NB4 (cell line): Measurements from ENCODE around the gene PSMD5.

Source experiments
- DNase-seq: peaks from one replicate; pipeline ENCODE4 v3.0.0; 2010; ENCODE audit warnings: low read depth
- H3K4me3 ChIP-seq: one replicate; pipeline ENCODE4 v1.5.1; 2011; ENCODE audit warnings: mild to moderate bottlenecking, low read depth, low read length, moderate library complexity
- MAX ChIP-seq: IDR thresholded peaks from 2 replicates; pipeline ENCODE4 v1.6.1; 2011; ENCODE audit warnings: low read depth, low read length
- MYC ChIP-seq: IDR thresholded peaks from 2 replicates; pipeline ENCODE4 v1.6.1; 2011; ENCODE audit warnings: low read depth, low read length
- POLR2A ChIP-seq: IDR thresholded peaks from 2 replicates; pipeline ENCODE4 v1.6.1; 2011; ENCODE audit warnings: mild to moderate bottlenecking; ENCODE audit not compliant: insufficient read length; ENCODE audit errors: extremely low read depth
- TF ChIP-seq, protein P1 (sequence below): IDR thresholded peaks from one replicate; pipeline ENCODE4 v1.5.1; 2012; ENCODE audit warnings: low read depth, low read length

The PSMD5 gene

GRCh38 chr9:120860083-120860482 is 17.4 kb upstream of the PSMD5 start:
- DNase-seq, result no peak
- TF ChIP-seq, protein P1, sequence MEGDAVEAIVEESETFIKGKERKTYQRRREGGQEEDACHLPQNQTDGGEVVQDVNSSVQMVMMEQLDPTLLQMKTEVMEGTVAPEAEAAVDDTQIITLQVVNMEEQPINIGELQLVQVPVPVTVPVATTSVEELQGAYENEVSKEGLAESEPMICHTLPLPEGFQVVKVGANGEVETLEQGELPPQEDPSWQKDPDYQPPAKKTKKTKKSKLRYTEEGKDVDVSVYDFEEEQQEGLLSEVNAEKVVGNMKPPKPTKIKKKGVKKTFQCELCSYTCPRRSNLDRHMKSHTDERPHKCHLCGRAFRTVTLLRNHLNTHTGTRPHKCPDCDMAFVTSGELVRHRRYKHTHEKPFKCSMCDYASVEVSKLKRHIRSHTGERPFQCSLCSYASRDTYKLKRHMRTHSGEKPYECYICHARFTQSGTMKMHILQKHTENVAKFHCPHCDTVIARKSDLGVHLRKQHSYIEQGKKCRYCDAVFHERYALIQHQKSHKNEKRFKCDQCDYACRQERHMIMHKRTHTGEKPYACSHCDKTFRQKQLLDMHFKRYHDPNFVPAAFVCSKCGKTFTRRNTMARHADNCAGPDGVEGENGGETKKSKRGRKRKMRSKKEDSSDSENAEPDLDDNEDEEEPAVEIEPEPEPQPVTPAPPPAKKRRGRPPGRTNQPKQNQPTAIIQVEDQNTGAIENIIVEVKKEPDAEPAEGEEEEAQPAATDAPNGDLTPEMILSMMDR, result no peak
- TF ChIP-seq MYC (no peak), POLR2A (no peak), MAX (no peak)
- H3K4me3 ChIP-seq, result no peak overlapping the region

- no peak overlapping the region for H3K4me3 ChIP-seq
- no peak for DNase-seq
- TF ChIP-seq, protein P1, result no peak
- TF ChIP-seq MAX (no peak), POLR2A (no peak), MYC (no peak)
Observed at GRCh38 chr9:120859361-120859760, 16.6 kb upstream of the PSMD5 start.

DNA sequence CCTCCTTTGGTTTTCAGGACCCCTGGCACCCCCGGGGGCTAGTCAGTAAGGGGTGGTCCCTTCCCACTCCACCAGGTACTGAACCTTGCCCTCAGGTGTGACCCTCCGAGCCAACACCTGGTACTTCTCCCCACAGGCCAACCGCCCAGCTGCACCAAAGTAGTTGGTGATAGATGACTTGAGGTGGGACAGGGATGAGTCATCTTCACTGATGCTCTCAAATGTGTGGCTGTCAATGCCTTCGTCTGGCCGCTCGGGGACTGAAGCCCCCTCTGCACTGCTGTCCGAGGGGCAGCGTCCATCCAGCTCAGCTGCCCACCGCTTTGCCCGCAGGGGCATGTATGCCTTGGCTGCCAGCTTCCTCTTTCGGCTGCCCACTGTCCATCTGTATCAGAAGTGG is 15.2 kb upstream of the PSMD5 start:
- DNase-seq, result no peak
- H3K4me3 ChIP-seq, result no peak overlapping the region
- TF ChIP-seq MAX (no peak), POLR2A (no peak), MYC (no peak)
- TF ChIP-seq, protein P1, result no peak

- H3K4me3 ChIP-seq, result no peak overlapping the region
- no peak for DNase-seq
- TF ChIP-seq POLR2A (no peak), MYC (no peak), MAX (no peak)
- TF ChIP-seq, protein P1, result no peak
Observed at GRCh38 chr9:120857481-120857880, 14.8 kb upstream of the PSMD5 start.

DNA sequence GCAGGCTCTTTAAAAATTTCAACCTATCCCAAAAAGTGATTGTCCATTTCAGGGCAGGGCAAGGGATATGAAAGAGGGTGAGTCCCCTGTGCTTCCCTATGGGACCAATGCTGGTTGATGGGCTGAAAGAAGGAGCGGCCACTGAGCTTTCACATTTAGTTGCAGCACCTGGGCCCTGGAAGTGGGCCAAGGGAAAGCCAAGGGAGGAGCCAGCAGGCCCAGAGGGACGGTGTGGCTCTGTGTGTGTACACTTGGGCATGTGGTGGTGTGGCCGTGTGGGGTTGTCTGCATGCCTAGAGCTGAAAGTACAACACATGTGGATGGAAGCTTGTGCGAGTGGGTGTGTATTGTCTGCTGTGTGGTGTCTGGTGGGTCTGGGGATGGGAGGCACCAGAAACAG is 14.0 kb upstream of the PSMD5 start:
- no peak for DNase-seq
- TF ChIP-seq MAX (no peak), MYC (no peak), POLR2A (no peak)
- TF ChIP-seq, protein P1, result no peak
- H3K4me3 ChIP-seq, result no peak overlapping the region
